RPMI8226 (cell line): ENCODE measurements around the gene ACAA2.

Experiments
- DNase-seq: peaks from one replicate; pipeline ENCODE4 v3.0.0-alpha.2; 2015

ACAA2 gene, protein sequence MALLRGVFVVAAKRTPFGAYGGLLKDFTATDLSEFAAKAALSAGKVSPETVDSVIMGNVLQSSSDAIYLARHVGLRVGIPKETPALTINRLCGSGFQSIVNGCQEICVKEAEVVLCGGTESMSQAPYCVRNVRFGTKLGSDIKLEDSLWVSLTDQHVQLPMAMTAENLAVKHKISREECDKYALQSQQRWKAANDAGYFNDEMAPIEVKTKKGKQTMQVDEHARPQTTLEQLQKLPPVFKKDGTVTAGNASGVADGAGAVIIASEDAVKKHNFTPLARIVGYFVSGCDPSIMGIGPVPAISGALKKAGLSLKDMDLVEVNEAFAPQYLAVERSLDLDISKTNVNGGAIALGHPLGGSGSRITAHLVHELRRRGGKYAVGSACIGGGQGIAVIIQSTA

DNA sequence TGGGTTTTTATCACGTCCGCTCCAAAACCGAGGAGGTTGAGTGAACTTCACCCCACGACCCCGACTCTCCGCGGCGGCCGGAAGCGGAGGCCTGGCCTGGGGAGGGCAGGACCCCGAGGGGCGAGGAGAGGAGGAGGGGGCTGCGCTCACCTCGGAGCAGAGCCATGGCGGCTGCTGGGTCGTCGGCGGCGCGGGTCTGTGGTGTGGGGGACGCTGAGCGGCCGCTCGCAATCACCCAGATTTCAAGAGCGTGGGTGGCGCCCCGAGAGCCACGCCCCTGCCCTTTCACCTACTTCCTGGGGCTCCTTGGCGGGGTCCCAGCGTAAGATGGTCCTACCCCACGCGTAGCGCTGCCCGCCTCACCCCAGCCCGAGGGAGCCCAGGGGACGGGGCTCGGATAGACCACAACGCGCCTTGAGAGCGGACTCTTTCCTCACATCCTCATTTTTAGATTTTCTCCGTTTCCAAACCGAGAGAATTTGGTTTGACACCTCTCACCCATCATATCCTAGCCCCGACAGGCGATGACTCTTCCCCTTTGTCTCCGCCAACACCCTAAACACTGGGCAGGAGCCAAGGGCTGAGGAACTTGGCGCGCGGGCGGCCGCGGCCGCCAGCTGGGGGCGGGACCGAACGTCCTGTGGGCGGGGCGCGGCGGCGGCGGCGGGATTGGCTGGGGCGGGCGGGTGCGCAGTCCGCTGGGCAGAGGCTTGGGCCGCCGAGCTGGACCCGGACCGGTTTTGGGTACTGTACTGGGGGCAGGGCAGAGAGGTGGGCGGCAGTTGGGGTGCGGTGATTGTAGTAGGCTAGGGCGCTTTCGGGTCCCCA, at the start of gene ACAA2:
Gene ACAA2 (minus strand): TSS at position 215 of the 828 bp plus-strand sequence. CDS start 49 bp downstream, at position 166.
- peak; percentile 95 for DNase-seq

DNA sequence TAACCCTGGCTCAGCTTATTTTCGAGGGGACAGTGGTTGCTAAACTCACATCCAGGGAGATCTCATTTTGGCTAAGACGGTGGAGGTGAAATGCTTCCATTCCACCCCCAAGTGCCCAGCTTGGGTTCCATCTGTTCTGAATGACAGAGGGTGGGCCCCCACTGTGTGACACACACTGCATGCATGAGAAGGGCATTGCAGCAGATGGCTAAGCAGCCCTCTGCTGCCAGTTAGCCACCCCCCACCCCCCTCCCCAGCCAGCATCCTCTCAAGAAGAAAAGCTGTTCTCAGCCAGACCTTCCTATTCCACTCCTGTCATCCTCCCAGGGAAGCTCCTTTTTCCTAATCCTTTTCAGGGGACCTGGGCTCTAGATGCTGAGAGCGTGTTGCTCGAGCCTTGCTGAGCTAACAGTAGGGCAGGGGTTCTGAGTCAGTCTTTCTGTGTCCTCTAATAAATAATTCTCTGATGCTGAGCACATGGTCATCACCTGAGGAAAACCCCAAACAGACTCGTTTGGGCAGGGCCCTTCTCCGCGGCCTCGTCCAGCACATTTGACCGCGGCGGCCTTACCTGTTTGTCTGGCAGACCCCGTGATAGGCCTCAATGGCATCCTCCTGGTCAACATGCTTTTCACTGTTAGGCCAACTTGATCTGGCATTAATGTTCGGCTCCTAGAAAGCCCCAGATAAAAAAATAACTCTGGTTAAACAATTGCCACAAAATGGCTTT, 49.5 kb upstream of the ACAA2 start:
- DNase-seq = no peak

DNA sequence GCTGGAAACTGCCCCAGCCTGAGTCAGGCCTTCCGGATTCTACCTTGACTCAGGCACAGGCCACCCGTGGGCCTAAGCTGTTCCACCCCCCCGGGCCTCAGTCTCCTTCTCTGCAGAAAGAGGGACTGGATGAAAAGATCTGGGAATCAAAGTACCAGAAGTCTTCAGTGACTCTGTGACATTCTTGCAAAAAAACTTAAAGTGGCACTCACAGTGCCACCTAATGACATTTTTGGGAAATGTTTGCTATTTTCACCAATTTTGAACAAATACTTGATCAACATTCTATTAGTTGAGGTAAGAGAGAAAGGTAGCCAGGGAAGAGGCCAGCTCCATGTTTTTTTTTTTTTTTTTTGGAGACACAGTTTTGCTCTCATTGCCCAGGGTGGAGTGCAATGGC, 48.3 kb upstream of the ACAA2 start:
- DNase-seq = peak; percentile 33

DNA sequence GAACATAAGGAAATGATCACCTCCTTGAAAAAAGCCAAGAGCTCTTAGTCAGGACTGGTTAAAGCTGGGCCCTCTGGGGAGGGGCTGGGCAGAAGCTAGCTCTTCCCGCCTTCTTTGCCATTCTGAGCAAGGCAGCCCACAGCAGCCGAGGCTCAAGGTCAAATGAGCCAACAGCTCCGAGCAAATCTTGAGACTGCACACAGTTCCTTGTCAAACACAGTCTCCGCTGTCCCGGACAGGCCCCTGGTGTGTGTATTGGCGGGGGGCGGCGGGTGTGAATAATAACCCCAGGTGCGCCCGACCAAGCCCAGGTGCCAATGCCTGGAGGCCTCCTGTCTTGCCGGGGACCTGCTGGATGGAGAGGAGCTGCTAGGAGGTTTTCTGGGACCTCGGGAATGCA, 46.4 kb upstream of the ACAA2 start:
- DNase-seq = no peak

DNA sequence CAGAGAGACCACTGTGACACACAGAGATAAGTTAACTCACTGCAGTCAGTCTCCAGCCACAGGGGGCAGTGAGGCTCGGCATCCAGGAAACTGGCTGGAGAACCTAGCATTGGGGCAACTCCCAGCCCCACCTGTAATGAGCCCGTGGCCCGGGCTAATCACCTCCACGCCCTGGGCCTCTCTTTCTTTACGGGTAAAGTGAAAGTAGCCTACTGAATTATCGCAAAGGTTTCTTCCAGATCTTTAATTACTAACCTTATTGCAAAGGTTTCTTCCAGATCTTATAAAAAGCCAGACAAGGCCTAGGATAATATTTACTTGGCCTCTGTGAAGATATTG, 45.7 kb upstream of the ACAA2 start:
- DNase-seq = no peak

DNA sequence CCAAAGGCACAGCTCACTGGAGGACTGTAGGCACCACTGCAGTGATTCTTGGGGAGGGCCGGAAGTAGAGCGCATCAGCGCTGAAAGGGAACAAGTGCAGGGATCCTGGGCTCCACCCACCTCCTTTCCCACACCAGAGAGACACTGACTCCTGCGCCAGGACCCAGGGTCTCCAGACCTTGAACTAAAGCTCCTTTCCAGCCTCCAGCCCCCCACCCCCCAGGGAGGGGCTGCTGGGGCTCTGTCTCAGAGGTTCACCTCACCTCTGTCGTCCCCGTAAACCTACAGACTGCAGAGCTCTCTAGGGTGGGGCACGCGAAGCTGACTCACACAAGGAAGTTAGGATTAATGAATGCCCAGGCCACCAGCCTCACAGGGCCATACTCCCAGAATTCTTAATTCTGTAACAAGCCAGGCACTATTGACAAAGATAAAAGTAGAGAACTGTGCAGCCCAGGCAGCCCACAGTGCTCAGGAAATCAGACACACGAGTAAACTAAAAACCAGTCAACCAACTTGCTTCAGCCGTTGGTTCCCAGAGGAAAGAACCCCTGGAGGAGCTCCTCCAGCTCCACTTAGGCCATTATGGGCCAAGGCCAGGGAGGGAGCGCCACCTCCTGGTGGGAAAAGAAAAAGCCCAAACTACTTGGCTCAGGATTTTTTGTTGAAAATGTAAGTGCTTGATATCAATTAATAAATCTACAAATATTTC, 45.1 kb upstream of the ACAA2 start:
- peak; percentile 74 for DNase-seq

DNA sequence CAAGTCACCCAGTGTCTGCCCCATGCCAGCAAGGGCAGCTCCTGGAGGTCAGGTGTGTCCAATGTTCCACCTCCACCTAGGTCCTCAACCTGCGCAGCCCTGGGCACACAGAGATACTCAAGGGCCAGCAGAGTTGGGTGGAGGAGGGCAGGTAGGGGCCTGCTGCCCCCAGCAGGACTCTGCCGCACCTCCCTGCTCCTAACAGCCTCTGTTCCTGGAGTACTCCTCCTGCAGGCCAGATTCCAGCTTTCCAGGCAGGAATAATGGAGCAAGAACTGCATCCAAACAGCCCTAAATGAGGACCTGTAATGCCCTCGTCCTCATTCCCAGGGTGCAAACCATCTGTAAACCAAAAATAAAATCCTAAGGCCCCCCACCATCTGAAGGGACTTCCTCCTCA, 44.4 kb upstream of the ACAA2 start:
- no peak for DNase-seq

DNA sequence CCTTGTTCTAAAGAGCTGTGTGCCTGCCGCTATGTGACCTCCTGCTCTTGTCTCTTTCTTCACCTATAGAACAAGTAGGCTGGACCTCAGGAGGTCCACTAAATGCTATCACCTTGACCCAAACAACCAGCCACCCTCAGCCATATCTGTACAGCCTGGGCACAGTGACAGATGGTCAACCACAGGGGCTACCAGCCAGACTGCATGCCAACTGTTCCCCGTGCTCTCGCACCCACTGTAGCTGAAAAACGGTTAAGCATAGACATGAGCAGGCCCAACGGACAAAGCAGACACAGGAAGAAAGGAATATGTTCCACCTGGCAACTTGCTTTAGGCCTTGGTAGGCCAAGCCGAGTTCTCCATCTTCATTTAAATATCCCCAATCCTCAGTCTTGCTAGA, 43.2 kb upstream of the ACAA2 start:
- DNase-seq = no peak

DNA sequence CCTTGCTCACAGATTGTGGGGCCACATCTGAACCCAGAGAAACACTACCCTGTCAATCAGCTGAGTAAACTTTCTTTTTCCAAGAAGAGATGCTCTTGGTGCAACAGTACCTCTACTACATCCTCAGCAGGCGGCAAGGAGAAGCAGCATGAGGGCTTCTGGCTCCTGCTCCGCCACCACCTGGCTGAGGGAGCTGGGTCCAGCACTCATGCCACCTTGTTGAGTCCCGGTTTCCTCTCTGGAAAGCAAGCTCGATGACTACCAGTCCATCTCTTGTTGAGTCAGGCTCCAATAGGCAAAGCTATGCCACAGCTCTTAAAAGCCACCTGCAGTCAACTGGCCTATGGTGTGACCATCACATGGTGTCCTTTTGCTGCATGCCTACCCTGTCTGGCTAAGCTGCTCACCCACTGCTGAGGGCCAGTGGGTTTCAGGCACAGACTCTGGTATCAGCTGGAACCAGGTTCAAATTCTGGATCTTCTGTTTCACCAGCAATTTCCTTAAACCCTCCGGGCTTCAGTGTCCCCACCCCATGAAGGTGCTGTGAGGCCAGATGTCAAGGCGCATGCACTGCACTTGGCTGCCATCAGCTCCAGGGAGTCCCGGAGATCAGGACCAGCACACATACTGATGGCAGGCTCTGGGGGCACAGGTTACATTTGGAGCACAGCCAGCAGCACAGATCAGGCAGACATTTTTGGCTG, 42.5 kb upstream of the ACAA2 start:
- no peak for DNase-seq

DNA sequence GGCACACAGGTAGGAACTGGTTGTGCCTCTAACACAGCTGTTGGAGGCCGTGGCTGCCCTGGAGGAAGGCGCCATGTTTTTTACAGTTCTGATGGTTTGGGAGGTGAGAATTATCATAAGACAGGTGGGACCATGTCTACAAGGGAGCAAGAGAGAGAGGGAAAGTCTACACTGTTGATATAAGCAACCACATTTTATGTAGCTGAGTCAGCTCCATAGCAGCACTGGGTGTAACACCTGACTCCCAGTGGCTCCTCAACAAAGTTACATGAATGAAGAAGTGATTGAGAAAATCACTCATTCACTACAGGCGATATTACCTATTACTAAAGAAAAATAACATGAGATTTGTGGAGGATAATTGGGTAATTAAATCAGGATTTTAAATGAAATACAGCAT, 41.3 kb upstream of the ACAA2 start:
- no peak for DNase-seq

DNA sequence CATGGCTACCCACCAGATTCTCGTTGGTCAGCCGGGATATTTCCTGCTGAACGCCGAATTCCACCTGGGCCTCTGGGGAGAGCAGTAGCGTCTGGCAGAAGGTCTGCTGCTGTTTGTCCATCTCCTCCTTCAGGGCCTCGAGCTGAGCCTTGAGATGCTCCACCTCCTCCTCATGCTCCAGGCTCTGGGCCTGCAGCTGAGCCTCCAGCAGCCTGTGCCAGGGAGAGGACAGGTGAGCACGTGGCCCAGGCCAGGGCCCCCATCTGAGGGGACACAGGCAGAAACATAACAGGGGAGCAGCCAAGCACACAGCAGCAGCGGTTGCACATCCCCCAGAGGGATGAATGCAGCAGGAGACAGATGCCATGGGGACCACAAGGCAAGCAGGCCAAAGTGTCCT, 40.1 kb upstream of the ACAA2 start:
- no peak for DNase-seq

DNA sequence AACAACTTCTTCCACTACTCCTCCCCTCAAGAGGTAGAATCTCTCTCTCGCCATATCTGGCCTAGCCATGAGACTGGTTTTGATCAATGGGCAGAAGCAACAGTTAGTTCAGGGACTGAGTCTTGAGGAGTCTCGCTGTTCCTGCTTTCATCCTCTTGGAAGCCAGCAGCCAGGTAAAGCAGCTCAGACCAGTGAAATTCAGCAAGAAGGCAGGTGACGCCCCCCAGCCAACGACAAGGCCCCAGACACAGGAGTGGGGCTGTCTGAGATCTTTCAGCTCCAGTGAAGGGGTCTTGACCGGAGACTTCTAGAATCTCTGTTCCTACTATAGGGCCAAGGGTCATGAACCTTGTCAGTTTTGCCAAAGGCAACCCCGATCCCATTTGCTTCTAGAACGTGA, 39.7 kb upstream of the ACAA2 start:
- no peak for DNase-seq

DNA sequence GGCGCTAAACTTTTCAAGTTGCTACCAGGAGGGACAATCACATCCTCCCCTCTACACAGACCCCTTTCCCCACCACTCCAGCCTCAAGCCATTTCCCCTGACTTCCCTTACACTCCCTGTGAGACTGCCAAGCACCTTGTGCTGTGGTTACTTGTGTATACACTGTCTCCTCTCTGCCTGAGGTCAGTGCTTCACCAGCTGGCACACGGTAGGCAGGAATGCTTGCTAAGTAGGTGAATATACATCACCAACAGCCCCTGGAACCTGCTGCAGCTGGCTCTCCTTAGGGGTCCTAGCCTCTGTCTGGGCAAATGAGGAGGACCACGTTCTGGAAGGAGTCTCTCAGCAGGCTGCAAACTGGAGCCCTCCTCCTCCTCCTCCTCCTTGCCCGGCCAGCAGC, 38.3 kb upstream of the ACAA2 start:
- peak; percentile 19 for DNase-seq

DNA sequence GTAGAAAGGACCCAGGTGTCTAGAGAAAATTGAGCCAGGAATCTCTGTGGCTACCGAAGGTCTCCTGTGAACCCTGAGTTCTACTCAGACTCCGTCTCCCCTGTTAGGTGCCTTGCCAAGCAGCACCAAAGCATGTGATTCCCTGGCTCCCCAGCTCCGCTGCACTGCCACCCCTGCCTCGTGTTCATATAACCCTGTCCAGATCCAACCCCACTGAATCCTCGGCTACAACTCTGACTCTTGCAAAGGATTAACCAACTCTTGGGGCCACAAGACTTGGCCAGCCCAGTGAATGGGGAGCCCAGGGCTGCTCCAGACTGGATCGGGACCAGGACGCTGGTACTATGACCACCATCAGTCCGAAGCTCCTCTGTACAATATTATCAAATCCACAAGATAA, 37.3 kb upstream of the ACAA2 start:
- DNase-seq = no peak

DNA sequence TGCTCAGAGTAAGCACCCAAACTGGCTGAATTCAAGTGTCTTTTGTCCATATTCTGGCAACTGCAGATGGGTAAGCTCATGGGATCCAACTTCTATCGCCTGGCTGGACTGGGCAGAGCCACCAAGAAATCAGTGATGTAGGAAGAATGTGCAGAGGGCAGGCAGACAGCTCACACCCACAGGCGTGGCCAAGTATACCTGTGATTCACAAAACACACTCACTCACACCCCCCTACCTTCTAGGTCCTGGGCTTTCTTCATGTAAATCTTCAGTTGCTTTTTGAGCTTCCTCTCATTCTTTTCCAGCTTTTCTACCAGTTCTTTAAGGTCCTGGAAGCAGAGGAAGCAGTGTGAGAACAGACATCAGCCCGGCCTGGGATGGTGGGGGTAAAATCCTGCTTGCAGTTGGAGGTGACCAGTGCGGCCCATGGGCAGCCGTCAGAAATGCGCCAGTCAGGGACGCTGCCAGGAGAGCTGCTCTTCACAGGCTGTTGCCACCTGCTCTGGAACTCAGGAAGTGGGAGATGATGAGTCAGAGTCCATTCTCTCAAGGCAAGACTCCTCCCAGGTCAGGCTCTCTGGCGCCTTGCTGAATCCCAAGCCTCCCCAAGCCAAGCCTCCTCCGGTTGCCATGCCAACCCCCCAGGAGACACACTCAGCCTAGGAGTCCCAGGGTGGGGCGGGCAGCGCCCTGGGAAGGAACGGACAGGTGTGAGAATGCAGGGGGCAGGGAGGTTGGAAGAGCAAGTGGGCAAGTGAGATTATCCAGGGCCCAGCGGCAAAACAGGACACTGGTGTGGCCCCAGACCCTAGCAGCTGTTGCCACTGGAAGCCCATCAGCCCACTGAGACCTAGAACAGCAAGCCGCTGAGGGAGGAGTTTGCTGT, 36.2 kb upstream of the ACAA2 start:
- peak; percentile 81 for DNase-seq

DNA sequence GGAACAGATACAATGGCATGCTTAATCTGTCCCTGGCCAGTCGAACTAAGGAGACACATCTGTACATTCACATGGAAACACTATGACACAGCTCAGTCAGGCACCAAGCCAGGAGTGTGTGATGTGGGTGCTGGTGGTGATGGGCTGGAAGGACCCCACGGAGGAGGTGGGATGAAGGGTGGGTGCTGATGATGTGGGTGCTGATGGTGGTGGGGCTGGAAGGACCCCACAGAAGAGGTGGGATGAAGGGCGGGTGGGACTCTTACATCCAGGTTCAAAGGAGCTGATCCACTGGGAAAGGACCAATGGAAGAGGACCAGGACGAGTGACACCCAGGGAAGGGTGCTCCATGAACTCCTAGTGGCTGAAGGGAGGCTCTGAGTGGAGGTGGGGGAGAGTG, 34.8 kb upstream of the ACAA2 start:
- DNase-seq = no peak

DNA sequence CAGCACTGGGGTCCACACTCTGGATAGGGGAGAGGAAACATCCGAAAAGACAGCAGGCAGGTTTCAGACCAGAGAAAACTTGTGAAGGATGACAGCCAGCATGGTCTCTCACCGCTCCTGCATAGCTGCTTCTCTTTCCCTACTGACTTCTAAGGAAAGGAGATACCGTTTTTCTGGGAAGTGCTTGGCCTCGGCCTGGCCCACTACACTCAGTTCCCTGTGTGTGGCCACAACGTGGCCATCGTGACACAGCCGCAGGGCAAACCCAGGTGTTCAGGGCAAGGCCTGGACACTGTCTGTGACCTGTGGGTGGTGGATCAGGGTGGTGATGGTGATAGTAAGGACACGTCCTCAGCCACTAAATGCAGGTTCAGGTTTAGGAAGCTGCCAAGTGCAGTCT, 34.2 kb upstream of the ACAA2 start:
- no peak for DNase-seq

DNA sequence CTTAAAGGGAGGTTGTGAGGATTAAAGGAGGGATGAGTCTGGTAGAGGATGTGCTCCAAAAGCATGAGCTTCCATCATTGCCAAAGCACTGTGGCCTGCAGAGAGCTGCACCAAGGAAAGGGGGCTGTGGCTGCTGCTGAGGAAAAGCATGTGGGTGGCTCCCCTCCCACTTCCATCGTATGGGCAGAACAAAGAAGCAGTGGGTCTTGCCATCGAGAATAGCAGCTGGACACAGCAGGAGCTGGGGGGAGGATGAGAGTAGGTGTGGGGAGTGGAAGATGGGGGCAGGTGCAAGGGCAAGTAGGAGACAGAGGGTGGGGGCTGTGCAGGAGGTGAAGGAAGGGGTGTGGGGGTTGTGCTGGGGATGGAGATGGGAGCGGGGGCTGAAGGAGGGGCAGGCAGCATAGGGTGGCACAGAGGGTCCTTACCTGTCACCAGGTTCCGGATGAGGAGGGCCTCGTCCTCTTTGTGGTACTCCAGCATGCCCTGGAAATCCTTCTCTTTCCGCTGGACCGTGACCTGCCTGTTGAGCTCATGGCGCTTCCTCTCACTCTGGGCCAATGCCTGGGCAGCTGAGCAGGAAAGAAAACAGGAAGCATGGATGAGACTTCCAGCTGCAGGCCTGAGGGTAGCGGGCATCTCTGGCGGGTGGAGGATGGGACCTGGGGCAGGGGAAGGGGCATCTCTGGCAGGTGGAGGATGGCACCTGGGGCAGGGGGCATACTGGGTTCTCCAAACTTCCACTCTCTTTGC, 33.6 kb upstream of the ACAA2 start:
- DNase-seq = no peak

DNA sequence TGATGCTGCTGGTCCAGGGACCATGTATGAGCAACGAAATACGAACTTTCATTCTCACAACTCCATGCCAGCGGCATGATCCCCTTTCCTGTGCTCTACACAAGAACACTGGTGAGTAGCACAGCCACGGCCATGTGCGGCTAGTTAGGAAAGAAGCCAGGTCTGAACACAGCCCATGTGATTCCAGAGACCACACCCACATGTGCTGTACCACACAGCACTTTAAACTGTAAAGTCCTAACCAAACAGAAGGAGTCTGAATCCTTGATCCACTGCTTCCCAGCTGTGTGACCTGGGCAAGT, 33.0 kb upstream of the ACAA2 start:
- DNase-seq = no peak

DNA sequence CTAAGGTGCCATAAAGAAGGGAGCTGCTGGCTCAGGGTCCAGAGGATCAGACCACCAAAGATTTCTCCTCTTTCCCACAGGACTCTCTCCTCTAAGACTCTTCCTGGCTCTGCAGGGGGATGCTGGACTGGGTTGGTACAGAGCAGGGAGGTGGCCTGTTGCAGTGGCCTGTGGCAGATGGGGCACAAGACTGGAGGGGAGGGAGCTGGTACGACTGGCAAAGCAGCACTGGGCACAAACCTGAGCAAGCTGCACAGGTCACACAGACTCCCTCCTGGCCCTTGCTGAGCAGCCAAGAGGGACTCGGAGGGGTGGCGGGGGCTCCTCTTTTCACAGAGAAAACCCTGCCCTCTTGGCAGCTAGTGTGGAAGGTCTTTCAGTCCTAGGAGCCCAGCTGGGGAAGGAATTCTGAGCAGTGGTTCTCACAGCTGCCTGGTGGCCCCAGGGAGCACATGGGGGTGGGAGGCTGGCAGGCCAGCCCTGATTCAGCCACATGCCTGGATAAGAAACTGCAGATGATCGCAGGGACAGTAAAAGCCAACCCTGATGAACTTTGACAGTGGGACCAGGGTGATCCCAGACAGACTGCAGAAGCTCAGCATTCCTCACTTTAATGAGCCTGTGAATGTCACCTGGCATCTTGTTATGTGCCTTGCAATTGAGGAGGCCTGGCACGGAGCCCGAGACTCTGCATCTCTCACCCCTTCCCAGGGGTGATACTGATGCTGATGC, 32.5 kb upstream of the ACAA2 start:
- no peak for DNase-seq
